Bronchial epithelial cell (primary cell): ENCODE measurements around the gene FBXO9. TPM values are rescaled to one million over a fixed set of nuclear protein-coding genes. Genes with fewer than 3 reads are reported as not detected.

Experiments used
- DNase-seq: peaks from one replicate; pipeline ENCODE4 v3.0.0-alpha.2; 2010; ENCODE audit warnings: low read depth
- FAIRE-seq: peaks from 2 replicates; lab custom pipeline; 2011; peaks lifted over from hg19 to GRCh38; lab: Jason Lieb, UNC
- H3K27me3 ChIP-seq: 2 replicates; pipeline ENCODE4 v1.5.1; 2011; ENCODE audit warnings: low read length; ENCODE audit not compliant: control insufficient read depth, insufficient read depth
- H3K36me3 ChIP-seq: 2 replicates; pipeline ENCODE4 v1.5.1; 2011; ENCODE audit warnings: low read length; ENCODE audit not compliant: control insufficient read depth, insufficient read depth
- H3K4me3 ChIP-seq: 2 replicates; pipeline ENCODE4 v1.5.1; 2011; ENCODE audit warnings: mild to moderate bottlenecking, low read depth, low read length, control low read depth
- total RNA-seq: library from RNA; depleted of rRNA; stranded (reverse); fragments of >200 nt; gene quantifications from 2 replicates; pipeline ENCODE4 v1.2.1, GENCODE V29; 2014
- TF ChIP-seq, protein P1 (sequence below): IDR thresholded peaks from 2 replicates; pipeline ENCODE4 v1.5.1; 2011; ENCODE audit warnings: mild to moderate bottlenecking, moderate library complexity, low read length, control low read depth, inconsistent platforms; ENCODE audit not compliant: insufficient read depth, severe bottlenecking

Gene FBXO9
- total RNA-seq, 1 donor from 2014 or later, result 29.0 TPM

DNA sequence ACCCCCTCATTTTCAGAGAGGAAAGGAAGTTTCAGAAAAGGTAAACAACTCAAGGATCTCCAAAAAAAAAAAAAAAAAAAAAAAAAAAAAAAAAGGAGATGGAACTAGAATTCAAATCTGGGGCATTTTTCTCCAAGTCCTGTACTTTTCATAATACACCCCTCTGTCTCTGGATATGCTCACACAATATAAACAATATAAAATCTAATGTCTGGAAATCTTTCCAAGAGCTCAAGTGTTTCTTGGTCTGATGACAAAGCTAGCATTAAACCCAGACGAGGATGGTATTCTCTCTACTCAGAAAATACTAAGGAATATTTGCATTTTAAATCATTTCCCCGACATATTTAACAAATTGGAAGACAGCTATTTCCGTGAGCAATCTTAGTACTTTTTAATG, 77.6 kb downstream of the FBXO9 start:
- no peaks in the 10 kb centered on the region for H3K36me3 ChIP-seq
- H3K4me3 ChIP-seq, result no peak overlapping the region
- TF ChIP-seq, protein P1, sequence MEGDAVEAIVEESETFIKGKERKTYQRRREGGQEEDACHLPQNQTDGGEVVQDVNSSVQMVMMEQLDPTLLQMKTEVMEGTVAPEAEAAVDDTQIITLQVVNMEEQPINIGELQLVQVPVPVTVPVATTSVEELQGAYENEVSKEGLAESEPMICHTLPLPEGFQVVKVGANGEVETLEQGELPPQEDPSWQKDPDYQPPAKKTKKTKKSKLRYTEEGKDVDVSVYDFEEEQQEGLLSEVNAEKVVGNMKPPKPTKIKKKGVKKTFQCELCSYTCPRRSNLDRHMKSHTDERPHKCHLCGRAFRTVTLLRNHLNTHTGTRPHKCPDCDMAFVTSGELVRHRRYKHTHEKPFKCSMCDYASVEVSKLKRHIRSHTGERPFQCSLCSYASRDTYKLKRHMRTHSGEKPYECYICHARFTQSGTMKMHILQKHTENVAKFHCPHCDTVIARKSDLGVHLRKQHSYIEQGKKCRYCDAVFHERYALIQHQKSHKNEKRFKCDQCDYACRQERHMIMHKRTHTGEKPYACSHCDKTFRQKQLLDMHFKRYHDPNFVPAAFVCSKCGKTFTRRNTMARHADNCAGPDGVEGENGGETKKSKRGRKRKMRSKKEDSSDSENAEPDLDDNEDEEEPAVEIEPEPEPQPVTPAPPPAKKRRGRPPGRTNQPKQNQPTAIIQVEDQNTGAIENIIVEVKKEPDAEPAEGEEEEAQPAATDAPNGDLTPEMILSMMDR, result no peak
- no peaks in the 10 kb centered on the region for H3K27me3 ChIP-seq
- no peak for DNase-seq
- no peak for FAIRE-seq

DNA sequence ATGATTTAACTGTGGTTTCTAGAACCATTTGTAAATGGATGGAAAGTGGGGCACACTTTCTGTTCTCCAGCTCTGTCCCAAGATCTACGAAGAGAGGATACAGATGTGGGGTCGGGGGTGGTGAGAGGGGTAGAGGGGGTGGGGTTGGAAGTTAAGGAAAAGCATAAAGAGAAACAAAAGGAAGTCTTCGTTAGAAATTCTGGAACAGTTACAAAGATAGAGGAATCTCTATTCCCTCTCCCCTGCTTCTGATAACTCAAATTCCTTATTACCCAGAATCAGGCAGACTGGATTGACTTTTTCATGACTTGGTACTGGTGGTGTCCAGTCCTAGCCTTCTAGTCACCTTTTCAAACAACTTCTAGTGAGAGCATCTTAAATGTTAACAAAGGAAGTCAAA, 78.5 kb downstream of the FBXO9 start:
- no peaks in the 10 kb centered on the region for H3K27me3 ChIP-seq
- DNase-seq (no peak), FAIRE-seq (no peak)
- H3K4me3 ChIP-seq, result no peak overlapping the region
- H3K36me3 ChIP-seq, result no peaks in the 10 kb centered on the region
- TF ChIP-seq, protein P1, result no peak

- Histone ChIP-seq H3K4me3 (no peak overlapping the region), H3K36me3 (no peaks in the 10 kb centered on the region), H3K27me3 (no peaks in the 10 kb centered on the region)
- TF ChIP-seq, protein P1, result no peak
- DNase-seq (no peak), FAIRE-seq (no peak)
Observed at GRCh38 chr6:53144802-53145201, 79.6 kb downstream of the FBXO9 start.

DNA sequence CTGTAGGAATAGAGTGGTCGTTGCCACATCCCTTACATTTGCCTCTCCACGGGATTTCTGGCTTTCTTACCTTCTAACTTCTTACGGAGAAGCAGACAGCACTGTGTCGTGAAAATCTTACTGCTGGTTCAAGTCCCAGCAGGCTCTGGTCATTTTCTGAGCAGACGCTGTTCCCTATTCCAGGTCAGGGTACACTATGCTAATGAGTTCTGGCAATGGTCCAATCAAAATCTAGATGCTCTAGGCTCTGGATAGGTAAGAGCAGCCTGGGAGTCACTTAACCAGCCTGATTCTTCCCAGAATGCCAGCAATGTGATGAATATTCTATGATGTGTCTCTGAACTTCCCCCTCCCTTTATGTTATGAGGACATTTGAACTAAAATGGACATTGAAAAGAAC, 83.5 kb downstream of the FBXO9 start, which contains the start of gene GCM1:
TSS of gene GCM1 (minus strand) at position 158 of the 400 bp plus-strand sequence. CDS start 3,209 bp downstream, outside the sequence.
- no peak within 1 kb of the TSS for H3K4me3 ChIP-seq
- DNase-seq, result no peak
- FAIRE-seq, result no peak
- no peaks in the 10 kb centered on the region for H3K27me3 ChIP-seq
- TF ChIP-seq, protein P1, result no peak
- H3K36me3 ChIP-seq, result no peaks in the 10 kb centered on the region

Other genes starting within 250 kb of the FBXO9 start
- gene GSTA5, start 224.6 kb upstream of the FBXO9 start, total RNA-seq, result not detected in 2 replicates
- not detected in 2 replicates for gene GSTA3, start 155.7 kb upstream of the FBXO9 start, total RNA-seq
- gene GSTA4, start 70.1 kb upstream of the FBXO9 start, total RNA-seq, result 10.8 and 26.8 TPM in 2 replicates
- 1.8 and 2.7 TPM in 2 replicates for gene CILK1, start 3.6 kb upstream of the FBXO9 start, total RNA-seq
- not detected in 2 replicates for gene GCM1, start 83.4 kb downstream of the FBXO9 start, total RNA-seq